OCI-LY7 (cell line): ENCODE data around the gene SP140L.
"Not testable (repeated sequence)": the region's sequence is repeated elsewhere in the genome, so short reads cannot be mapped to it uniquely, and the experiment has no call there.

Experiments used
- EZH2phosphoT487 ChIP-seq: fragments of 200-600 bp; sonication (generic); IDR thresholded peaks from 2 replicates; pipeline ENCODE4 v1.6.1; 2018; ENCODE audit warnings: low read depth, borderline replicate concordance, mild to moderate bottlenecking, mixed run types, antibody characterized with exemption, low read length, moderate library complexity, mixed read lengths
- TF ChIP-seq, protein P1 (sequence below): fragments of 200-600 bp; sonication (generic); conservative IDR thresholded peaks from 2 replicates; pipeline ENCODE4 v1.5.1; 2014; ENCODE audit warnings: mild to moderate bottlenecking, antibody characterized with exemption, low read length, moderate library complexity, mixed read lengths

DNA sequence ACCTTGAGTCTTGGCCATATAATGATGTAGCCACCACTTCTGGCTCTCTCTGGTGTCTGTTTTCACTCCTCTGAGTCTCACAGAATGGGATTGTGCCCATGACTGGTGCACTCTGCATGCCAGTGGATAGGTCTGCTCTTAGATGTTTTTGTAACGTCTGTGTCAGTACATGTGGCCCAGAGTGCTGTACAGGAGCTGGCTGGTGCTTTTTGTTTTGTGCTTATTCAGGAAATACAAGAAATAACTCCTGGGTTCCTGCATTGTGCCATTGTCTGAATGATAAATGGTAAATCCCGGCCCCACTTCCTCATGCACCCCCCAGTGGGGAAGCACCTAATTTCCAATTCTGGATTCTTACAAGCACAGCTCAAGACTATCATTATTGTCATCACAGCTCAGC lies 82.3 kb downstream of the SP140L start:
- TF ChIP-seq, protein P1, sequence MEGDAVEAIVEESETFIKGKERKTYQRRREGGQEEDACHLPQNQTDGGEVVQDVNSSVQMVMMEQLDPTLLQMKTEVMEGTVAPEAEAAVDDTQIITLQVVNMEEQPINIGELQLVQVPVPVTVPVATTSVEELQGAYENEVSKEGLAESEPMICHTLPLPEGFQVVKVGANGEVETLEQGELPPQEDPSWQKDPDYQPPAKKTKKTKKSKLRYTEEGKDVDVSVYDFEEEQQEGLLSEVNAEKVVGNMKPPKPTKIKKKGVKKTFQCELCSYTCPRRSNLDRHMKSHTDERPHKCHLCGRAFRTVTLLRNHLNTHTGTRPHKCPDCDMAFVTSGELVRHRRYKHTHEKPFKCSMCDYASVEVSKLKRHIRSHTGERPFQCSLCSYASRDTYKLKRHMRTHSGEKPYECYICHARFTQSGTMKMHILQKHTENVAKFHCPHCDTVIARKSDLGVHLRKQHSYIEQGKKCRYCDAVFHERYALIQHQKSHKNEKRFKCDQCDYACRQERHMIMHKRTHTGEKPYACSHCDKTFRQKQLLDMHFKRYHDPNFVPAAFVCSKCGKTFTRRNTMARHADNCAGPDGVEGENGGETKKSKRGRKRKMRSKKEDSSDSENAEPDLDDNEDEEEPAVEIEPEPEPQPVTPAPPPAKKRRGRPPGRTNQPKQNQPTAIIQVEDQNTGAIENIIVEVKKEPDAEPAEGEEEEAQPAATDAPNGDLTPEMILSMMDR, result not testable (repeated sequence)
- TF ChIP-seq EZH2phosphoT487, result not testable (repeated sequence)
